Stimulated activated naive B cell treated with anti-CD40 and anti-IgM and Interleukin-4, amounts not matched to agents 10 μg/mL and 1 μg/mL and 100 μg/mL, for 72 hours (primary cell): ENCODE measurements around the gene PLA2G3.

ENCODE experiments used
- ATAC-seq, 2 donors: fragments of 150-1000 bp; cut with Tn5 transposase; replicated peaks; 2 replicates each; pipeline ENCODE4 v1.10.0; 2021; ENCODE audit warnings: moderate library complexity in 1 of 2
- DNase-seq: peaks from one replicate; pipeline ENCODE4 v3.0.0; 2021
- H3K27ac Mint-ChIP-seq: one replicate; pipeline ENCODE4 v1.8.0; 2022; ENCODE audit warnings: mild to moderate bottlenecking, mixed read lengths
- H3K27me3 Mint-ChIP-seq, 2 donors: one replicate each; pipeline ENCODE4 v1.8.0; 2022; ENCODE audit warnings: mixed read lengths in 2 of 2
- H3K36me3 Mint-ChIP-seq, 2 donors: one replicate each; pipeline ENCODE4 v1.8.0; 2022; ENCODE audit warnings: mixed read lengths in 2 of 2, mild to moderate bottlenecking in 1 of 2
- H3K4me1 Mint-ChIP-seq, 2 donors: one replicate each; pipeline ENCODE4 v1.8.0; 2022; ENCODE audit warnings: mixed read lengths in 2 of 2, mild to moderate bottlenecking in 1 of 2
- H3K4me3 Mint-ChIP-seq, 2 donors: one replicate each; pipeline ENCODE4 v1.8.0; 2022; ENCODE audit warnings: mild to moderate bottlenecking in 2 of 2, mixed read lengths in 2 of 2, moderate library complexity in 1 of 2
- H3K9me3 Mint-ChIP-seq, 2 donors: one replicate each; pipeline ENCODE4 v1.8.0; 2022; ENCODE audit warnings: mixed read lengths in 2 of 2, mild to moderate bottlenecking in 1 of 2

The PLA2G3 gene

DNA sequence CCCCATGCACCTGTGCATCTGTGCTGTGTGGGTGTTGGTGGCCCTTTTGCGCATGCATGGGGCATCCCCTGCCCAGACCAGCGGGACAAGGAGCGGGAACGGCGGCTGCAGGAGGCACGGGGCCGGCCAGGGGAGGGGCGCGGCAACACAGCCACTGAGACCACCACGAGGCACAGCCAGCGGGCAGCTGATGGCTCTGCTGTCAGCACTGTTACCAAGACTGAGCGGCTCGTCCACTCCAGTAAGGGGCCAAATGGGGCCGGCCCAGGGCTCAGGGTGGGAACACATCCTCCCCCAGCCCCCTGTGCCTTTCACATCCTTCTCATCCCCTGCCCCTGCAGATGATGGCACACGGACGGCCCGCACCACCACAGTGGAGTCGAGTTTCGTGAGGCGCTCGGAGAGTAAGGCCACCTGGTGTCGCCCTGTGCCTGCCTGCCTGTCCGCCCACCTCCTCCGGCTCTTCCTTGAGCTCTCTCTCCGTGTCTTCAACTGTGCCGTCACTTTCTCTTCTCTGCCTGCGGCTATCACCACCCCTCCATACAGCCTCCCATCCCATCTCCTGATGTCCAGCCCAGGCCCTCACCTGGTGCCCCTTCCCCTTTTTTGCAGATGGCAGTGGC, 43.5 kb downstream of the PLA2G3 start:
- no peaks in the 10 kb centered on the region for H3K27me3 Mint-ChIP-seq
- H3K27ac Mint-ChIP-seq = no peak overlapping the region
- no peak for ATAC-seq
- H3K36me3 Mint-ChIP-seq = peaks cover 2 to 4% of the 10 kb centered on the region in 2 donors
- DNase-seq = no peak
- H3K9me3 Mint-ChIP-seq = no peaks in the 10 kb centered on the region
- H3K4me1 Mint-ChIP-seq = peaks cover 0 to 2% of the 10 kb centered on the region in 2 donors
- H3K4me3 Mint-ChIP-seq = no peak overlapping the region

DNA sequence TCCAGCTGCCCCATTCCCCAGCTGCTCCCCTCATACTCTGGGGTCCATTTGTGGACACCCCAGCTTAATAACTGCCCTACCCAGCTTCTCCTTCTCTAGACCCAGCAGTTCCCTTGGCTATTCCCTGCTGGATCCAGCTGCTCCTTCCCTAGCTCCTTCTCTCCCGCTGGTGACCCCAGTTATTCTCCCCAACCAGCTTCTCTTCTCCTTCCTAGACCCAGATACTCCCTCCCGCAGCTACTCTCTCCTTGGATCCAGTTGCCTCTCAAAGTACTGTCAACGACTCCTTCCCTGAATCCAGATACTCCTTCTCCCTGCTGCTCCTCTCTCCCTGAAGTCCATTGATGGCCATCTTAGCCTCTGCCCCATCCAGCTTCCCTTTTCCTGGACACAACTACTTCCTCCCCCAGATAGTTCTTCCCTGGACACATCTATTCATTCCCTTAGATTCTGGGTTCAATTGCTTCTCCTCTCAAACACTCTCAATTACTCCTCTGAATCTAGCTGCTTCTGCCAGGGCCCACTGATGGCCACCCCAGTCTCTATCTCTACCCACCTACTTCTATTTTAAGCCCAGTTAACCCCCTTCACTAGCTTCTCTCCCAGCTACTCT, 44.6 kb downstream of the PLA2G3 start:
- no peak for ATAC-seq
- Mint-ChIP-seq H3K4me3 (no peak overlapping the region), H3K9me3 (no peaks in the 10 kb centered on the region), H3K36me3 (peaks cover 2 to 4% of the 10 kb centered on the region in 2 donors), H3K27me3 (no peaks in the 10 kb centered on the region), H3K4me1 (peaks cover 0 to 1% of the 10 kb centered on the region in 2 donors), H3K27ac (no peak overlapping the region)
- no peak for DNase-seq

DNA sequence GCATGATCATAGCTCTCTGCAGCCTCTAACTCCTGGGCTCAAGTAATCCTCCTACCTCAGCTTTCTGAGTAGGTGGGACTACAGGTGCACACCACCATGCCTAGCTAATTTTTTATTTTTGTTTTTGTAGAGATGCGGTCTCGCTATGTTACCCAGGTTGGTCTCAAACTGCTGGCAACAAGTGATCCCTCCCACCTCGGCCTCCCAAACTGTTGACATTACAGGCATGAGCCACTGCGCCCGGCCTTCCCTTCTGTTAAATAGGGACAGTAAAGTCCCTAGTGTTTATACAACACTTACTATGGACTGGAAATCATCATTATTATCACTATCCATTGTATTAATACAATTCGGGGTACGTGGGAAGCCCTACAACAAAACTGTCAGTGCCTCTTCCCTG, 45.6 kb downstream of the PLA2G3 start:
- DNase-seq (no peak), ATAC-seq (no peak)
- H3K27ac Mint-ChIP-seq = no peak overlapping the region
- H3K4me3 Mint-ChIP-seq = no peak overlapping the region
- peaks cover 0 to 4% of the 10 kb centered on the region in 2 donors for H3K36me3 Mint-ChIP-seq
- peaks cover 1 to 2% of the 10 kb centered on the region in 2 donors for H3K4me1 Mint-ChIP-seq
- no peaks in the 10 kb centered on the region for H3K27me3 Mint-ChIP-seq
- H3K9me3 Mint-ChIP-seq = no peaks in the 10 kb centered on the region

DNA sequence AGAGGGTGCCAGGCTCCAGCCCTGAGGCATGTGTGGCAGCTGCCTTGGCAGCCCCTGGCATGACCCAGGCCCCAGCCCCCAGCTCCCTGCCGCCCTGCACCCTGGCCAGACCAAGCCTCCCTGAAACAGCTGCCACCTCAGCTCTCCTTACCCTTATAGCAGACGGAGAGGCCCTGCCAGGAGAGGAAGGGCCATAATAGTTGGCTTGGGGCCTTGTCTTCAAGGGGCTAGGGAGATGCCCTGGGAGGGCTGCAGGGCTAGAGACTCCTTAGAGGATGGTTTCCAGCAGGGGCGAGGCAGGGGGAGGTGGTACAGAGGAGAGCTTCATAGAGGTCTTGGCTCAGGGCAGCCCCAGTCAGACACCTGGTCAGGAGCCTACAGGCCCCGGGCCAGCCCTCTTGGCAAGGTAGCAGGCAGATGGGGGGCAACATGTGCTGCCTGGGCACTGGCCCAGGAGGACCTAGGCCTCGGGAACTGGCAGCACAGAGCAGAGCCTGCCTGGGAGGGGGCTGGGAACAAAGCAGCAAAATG, 46.2 kb downstream of the PLA2G3 start:
- ATAC-seq = peak in 1 of 2 donors; percentile 20
- Mint-ChIP-seq H3K9me3 (no peaks in the 10 kb centered on the region), H3K27ac (no peak overlapping the region)

DNA sequence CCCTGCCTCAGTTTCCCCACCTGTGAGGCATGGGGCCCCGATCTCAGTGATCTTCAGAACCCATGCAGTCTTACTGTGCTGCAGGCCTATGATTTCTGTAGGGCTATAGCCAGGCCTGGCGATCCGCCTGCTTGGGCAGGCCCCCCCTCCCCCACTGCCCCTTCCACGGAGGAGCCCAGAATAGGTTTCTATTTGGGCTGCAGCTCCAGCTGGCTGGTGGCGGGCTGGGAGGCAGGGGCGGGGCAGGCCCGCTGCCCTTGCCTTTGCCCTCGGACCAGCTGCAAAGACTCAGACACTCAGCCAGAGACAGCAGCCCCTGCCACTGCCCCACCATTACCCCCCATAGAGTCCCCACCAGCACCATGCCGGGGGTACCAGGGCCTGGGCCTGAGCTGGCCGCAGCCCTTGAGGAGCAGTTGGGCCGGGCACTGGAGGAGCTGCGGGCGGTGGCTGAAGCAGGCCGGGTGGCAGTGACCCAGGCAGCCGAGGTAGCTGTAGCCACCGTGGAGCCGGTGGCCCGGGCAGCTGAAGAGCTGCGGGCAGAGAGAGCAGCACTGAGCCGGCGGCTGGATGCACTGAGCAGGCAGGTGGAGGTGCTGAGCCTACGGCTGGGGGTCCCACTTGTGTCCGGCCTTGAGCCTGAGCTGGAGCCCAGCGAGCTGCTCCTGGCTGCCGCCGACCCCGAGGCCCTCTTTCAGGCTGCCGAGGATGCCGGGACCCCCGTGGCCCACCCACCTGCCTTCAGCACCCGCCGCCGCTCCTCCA, 47.0 kb downstream of the PLA2G3 start:
- Mint-ChIP-seq H3K4me3 (no peak overlapping the region), H3K36me3 (peaks cover 0 to 4% of the 10 kb centered on the region in 2 donors), H3K4me1 (peaks cover 9% of the 10 kb centered on the region in 2 donors), H3K27ac (no peak overlapping the region), H3K27me3 (no peaks in the 10 kb centered on the region), H3K9me3 (no peaks in the 10 kb centered on the region)
- DNase-seq (no peak), ATAC-seq (no peak)

More for the DNA sequence above, 46.2 kb downstream of the PLA2G3 start:
- Mint-ChIP-seq H3K4me3 (no peak overlapping the region), H3K36me3 (peaks cover 0 to 4% of the 10 kb centered on the region in 2 donors), H3K27me3 (no peaks in the 10 kb centered on the region), H3K4me1 (peaks cover 8% of the 10 kb centered on the region in 2 donors)
- no peak for DNase-seq

DNA sequence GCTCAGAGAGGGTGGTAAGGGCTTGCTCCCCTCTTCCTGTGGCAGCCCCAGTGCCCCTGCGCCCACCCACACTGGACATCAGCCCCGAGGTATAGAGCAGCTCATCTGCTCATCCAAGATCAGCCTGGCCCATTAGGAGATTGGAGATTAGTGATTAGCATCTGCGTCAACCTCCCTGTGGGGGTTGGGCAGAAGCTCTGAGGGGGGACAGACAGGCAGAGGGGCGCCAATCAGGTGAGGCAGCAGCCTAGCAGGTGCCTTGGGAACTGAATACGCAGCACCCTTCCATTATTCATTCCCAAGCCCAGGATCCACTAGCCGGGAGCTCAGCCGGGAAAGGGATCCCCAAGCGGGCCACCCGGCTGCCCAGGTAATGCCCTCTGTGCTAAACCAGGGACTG, 48.1 kb downstream of the PLA2G3 start:
- peaks cover 9% of the 10 kb centered on the region in 2 donors for H3K4me1 Mint-ChIP-seq
- H3K9me3 Mint-ChIP-seq = no peaks in the 10 kb centered on the region
- no peak overlapping the region for H3K27ac Mint-ChIP-seq
- H3K36me3 Mint-ChIP-seq = peaks cover 0 to 4% of the 10 kb centered on the region in 2 donors
- ATAC-seq = no peak
- no peaks in the 10 kb centered on the region for H3K27me3 Mint-ChIP-seq
- DNase-seq = no peak
- no peak overlapping the region for H3K4me3 Mint-ChIP-seq

DNA sequence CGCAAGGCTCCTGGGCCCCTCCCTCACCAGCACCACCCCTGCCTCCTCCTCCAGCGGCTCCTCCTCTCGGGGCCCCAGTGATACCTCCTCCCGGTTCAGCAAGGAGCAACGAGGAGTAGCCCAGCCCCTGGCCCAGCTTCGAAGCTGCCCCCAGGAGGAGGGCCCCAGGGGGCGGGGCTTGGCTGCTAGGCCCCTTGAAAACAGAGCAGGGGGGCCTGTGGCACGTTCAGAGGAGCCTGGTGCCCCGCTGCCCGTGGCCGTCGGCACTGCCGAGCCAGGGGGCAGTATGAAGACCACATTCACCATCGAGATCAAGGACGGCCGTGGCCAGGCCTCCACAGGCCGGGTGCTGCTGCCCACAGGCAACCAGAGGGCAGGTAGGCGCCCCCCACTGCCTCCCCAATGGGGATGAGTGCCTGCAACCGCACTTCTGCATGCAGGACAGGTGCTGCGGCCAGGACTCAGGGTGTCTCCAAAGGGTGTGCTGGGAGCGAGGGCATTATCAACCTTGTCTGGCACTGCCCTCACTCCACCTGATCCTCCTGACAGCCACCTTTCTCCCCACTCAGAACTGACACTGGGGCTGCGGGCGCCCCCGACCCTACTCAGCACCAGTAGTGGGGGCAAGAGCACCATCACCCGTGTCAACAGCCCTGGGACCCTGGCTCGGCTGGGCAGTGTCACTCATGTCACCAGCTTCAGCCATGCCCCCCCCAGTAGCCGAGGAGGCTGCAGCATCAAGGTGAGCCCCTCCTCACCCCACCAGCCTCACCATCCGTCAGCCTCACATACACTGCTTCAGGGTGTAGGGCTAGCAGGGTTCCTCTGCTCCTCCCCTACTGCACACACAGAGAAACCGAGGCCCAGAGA, 49.0 kb downstream of the PLA2G3 start:
- Mint-ChIP-seq H3K4me3 (no peak overlapping the region), H3K4me1 (peaks cover 8 to 9% of the 10 kb centered on the region in 2 donors), H3K27ac (no peak overlapping the region), H3K27me3 (no peaks in the 10 kb centered on the region), H3K9me3 (no peaks in the 10 kb centered on the region), H3K36me3 (no peaks in the 10 kb centered on the region)
- no peak for ATAC-seq
- DNase-seq = no peak

DNA sequence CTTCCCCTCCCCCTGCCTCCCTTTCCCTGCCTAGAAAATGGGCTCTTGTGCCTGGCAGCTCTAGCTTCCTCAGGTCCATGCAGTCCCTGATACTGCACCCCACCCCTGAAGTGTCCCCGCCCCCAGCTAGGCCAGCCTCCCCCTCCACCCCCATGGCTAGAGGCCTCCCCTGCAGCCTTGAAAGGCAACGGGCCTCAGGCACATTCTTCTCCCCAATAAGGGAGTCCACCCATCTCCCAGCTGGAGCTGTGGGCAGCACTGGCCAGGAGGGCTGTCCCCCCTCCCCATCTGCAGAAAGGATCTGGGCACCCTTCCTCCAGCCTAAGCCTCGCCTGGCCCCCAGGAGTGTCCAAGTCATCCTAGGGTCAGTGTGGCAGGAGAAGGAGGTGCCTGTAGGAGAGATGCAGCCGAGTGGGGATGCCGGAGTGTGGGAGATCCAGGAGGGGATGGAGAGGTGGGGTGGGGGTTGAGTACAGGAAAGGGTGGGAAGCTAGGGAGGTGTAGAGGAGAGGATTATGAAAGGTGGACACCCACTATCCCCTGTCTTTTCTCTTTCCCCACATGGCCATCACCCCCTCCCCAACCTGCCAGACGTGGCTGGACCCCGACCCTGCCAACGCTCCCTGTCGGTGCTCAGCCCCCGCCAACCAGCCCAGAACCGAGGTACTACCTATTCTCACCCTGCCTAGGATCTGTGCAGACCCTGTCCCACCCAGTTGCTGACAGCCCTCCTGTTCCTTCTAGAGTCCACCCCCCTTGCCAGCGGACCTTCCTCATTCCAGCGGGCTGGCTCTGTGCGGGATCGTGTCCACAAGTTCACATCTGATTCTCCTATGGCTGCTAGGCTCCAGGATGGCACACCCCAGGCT, 49.9 kb downstream of the PLA2G3 start:
- no peaks in the 10 kb centered on the region for H3K9me3 Mint-ChIP-seq
- peak overlapping the region; percentile 51 for H3K27ac Mint-ChIP-seq
- peaks cover 10 to 14% of the 10 kb centered on the region in 2 donors for H3K4me1 Mint-ChIP-seq
- DNase-seq = no peak
- no peaks in the 10 kb centered on the region for H3K36me3 Mint-ChIP-seq
- no peaks in the 10 kb centered on the region for H3K27me3 Mint-ChIP-seq
- no peak overlapping the region for H3K4me3 Mint-ChIP-seq
- ATAC-seq = no peak

DNA sequence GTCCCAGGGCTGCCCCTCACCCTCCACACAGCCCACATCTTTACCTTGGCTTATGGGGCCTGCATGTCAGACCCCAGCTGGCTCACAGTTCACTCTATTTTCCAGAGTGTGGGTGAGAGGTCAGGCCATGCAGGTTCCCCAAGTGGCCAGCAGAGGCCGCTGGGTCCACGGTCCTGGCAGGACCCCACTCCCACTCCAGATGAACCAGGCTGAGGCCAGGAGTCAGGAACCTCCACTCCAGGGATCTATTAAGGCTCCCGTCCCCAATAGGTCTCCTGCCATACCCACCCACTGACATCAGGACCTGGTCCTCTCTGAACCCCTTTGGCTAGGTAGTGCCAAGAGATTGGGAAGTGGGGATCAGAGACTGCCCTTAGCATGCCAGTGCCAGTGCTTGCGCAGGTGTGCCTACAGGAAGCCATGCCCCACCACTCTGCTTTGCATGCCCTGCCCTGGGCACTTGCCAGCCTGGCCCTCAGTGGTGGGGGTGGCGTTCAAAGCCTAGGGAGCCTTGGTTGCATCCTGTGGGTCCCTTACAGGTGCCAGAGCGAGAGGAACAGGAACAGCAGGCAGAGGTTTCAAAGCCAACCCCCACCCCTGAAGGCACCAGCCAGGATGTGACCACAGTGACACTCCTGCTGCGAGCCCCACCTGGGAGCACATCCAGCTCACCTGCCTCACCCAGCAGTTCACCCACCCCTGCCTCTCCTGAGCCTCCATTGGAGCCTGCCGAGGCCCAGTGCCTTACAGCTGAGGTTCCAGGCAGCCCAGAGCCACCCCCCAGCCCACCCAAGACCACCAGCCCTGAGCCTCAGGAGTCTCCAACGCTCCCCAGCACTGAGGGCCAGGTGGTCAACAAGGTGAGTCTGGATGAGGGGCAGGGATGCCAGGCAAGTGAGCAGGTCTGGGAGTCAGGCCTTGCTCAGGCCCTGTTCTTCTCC, 50.9 kb downstream of the PLA2G3 start:
- no peak for DNase-seq

DNA sequence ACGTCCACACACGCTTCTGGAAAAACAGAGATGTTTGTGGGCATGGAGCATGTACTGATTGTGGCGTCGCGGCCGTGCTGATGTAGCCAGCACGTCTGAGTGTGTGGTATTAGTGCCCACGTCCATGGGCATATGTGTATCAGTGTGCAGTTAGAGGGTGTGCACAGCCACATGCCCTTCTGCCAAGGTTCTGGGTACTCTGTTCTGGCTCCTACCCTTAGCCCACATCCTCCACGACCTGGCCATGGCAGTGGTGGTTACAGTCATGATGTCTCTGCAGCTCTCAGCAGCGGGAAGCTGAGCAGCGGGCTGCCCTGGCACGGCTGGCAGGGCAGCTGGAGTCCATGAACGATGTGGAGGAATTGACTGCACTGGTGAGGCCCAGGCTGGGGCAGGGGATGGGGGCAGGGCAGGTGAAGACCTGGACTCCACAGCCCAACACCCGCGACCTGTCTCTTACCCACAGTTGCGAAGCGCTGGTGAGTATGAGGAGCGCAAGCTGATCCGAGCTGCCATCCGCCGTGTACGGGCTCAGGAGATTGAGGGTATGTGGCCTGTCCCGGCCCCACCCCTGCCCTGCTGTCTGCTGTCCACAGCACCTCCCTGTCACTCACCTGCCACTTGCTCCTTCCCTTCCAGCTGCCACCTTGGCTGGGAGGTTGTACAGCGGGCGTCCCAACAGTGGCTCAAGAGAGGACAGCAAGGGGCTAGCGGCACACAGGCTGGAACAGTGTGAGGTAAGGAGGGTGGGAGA, 51.9 kb downstream of the PLA2G3 start:
- Mint-ChIP-seq H3K27me3 (no peaks in the 10 kb centered on the region), H3K4me3 (no peak overlapping the region), H3K36me3 (no peaks in the 10 kb centered on the region), H3K4me1 (peaks cover 20 to 30% of the 10 kb centered on the region in 2 donors), H3K9me3 (no peaks in the 10 kb centered on the region), H3K27ac (no peak overlapping the region)
- no peak for DNase-seq
- ATAC-seq = no peak

More for the DNA sequence above, 50.9 kb downstream of the PLA2G3 start:
- H3K27ac Mint-ChIP-seq = no peak overlapping the region
- H3K4me3 Mint-ChIP-seq = no peak overlapping the region
- H3K36me3 Mint-ChIP-seq = no peaks in the 10 kb centered on the region
- no peaks in the 10 kb centered on the region for H3K9me3 Mint-ChIP-seq
- ATAC-seq = no peak
- H3K4me1 Mint-ChIP-seq = peaks cover 12 to 20% of the 10 kb centered on the region in 2 donors
- H3K27me3 Mint-ChIP-seq = no peaks in the 10 kb centered on the region

DNA sequence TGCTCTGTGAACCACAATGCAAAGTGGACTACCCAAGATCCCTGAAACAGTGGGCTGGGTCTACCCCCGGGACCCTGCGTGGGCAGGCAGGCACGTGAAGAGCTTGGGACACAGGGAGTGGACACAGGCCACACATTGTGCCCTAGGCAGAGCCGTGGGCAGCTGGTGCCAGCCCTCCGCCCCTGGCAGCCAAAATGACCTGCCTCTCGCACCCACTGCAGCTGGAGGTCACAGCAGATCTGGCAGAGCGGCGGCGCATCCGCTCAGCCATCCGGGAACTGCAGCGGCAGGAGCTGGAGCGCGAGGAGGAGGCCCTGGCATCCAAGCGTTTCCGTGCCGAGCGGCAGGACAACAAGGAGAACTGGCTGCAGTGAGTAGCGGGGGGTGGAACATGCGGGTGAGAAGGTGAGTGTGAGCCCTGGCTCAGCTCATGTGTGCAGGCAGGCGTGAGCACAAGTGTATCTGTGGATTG, 52.5 kb downstream of the PLA2G3 start:
- DNase-seq = no peak
- no peak overlapping the region for H3K27ac Mint-ChIP-seq
- no peak for ATAC-seq
- H3K27me3 Mint-ChIP-seq = no peaks in the 10 kb centered on the region
- H3K36me3 Mint-ChIP-seq = no peaks in the 10 kb centered on the region
- peaks cover 25 to 36% of the 10 kb centered on the region in 2 donors for H3K4me1 Mint-ChIP-seq
- H3K4me3 Mint-ChIP-seq = no peak overlapping the region
- no peaks in the 10 kb centered on the region for H3K9me3 Mint-ChIP-seq
